Endothelial cell of umbilical vein (primary cell): Measurements from ENCODE around the gene FBXO33. TPM values are rescaled to one million over a fixed set of nuclear protein-coding genes. Genes with fewer than 3 reads are reported as not detected.

ENCODE experiments used
- BruUV-seq: library from RNA; stranded (reverse); fragments of 400-500 nt; replicated peaks from 2 replicates; lab custom pipeline; 2021; lab: Mats Ljungman, UMichigan
- CTCF ChIA-PET: fragments of 300-600, 350-600 bp; sonication (Branson Sonifier 250); formaldehyde crosslinking; loops from one replicate; lab custom pipeline; 2021; ENCODE audit warnings: antibody characterized with exemption, inconsistent platforms; lab: Charles Lee
- POLR2A ChIA-PET: fragments of 300-600, 350-600 bp; sonication (Branson Sonifier 250); formaldehyde crosslinking; loops from one replicate; lab custom pipeline; 2021; ENCODE audit warnings: antibody characterized with exemption, inconsistent platforms; lab: Charles Lee
- DNase-seq: peaks from one replicate; pipeline ENCODE4 v3.0.0-alpha.2; 2011; ENCODE audit warnings: low read depth, low spot score
- FAIRE-seq: peaks from 2 replicates; lab custom pipeline; 2011; peaks lifted over from hg19 to GRCh38; lab: Jason Lieb, UNC
- H2AFZ ChIP-seq: 2 replicates; pipeline ENCODE4 v1.6.0; 2012; ENCODE audit warnings: low read depth, low read length, control low read depth, inconsistent platforms
- H3K27ac ChIP-seq: 2 replicates; pipeline ENCODE4 v1.5.1; 2011; ENCODE audit warnings: low read depth, mild to moderate bottlenecking, control low read depth, low read length, moderate library complexity; ENCODE audit not compliant: insufficient read depth
- H3K27me3 ChIP-seq, 2 experiments: 2 replicates each; pipeline versions ENCODE4 v1.6.0 to v1.6.1; 2011; ENCODE audit warnings: low read length in 2 of 2, mixed read lengths in 1 of 2; ENCODE audit not compliant: control insufficient read depth in 2 of 2, insufficient read depth in 2 of 2
- H3K36me3 ChIP-seq, 2 experiments: 2 replicates in 1 of 2; 3 replicates in 1 of 2; pipeline ENCODE4 v1.5.1; 2011; ENCODE audit warnings: low read length in 2 of 2, mild to moderate bottlenecking in 1 of 2, moderate library complexity in 1 of 2; ENCODE audit not compliant: control insufficient read depth in 2 of 2, insufficient read depth in 2 of 2; ENCODE audit errors: extremely low read depth in 1 of 2
- H3K4me1 ChIP-seq: 3 replicates; pipeline ENCODE4 v1.5.1; 2011; ENCODE audit warnings: mild to moderate bottlenecking, low read length; ENCODE audit not compliant: control insufficient read depth, insufficient read depth; ENCODE audit errors: extremely low read depth
- H3K4me2 ChIP-seq: 2 replicates; pipeline ENCODE4 v1.6.1; 2011; ENCODE audit warnings: low read length, control low read depth, mixed read lengths; ENCODE audit not compliant: insufficient read depth
- H3K4me3 ChIP-seq, 3 experiments: fragments of 200-600 bp in 1 of 3; sonication (generic), shearing (Covaris generic) in 1 of 3; replicated peaks in 1 of 3; 2 replicates each; pipeline ENCODE4 v1.5.1; 2011 to 2016; ENCODE audit warnings: control low read depth in 3 of 3, low read length in 3 of 3, mild to moderate bottlenecking in 2 of 3, inconsistent platforms in 1 of 3, low read depth in 1 of 3, moderate library complexity in 1 of 3; ENCODE audit not compliant: insufficient read depth in 1 of 3
- H3K79me2 ChIP-seq: 2 replicates; pipeline ENCODE4 v1.6.0; 2012; ENCODE audit warnings: low read length, inconsistent platforms; ENCODE audit not compliant: control insufficient read depth, insufficient read depth
- H3K9ac ChIP-seq: replicated peaks from 2 replicates; pipeline ENCODE3; 2011; ENCODE audit warnings: low read length, control low read depth; ENCODE audit not compliant: insufficient read depth; ENCODE audit errors: extremely low read depth
- H3K9me1 ChIP-seq: replicated peaks from 3 replicates; pipeline ENCODE4 v1.6.0; 2011; ENCODE audit warnings: mild to moderate bottlenecking, low read length; ENCODE audit not compliant: control insufficient read depth, insufficient read depth; ENCODE audit errors: extremely low read depth
- H3K9me3 ChIP-seq: replicated peaks from 2 replicates; pipeline ENCODE4 v1.5.1; 2012; ENCODE audit warnings: low read length, inconsistent platforms; ENCODE audit not compliant: control insufficient read depth, insufficient read depth
- H4K20me1 ChIP-seq: replicated peaks from 2 replicates; pipeline ENCODE3; 2011; ENCODE audit warnings: mild to moderate bottlenecking, low read length; ENCODE audit not compliant: control insufficient read depth, insufficient read depth; ENCODE audit errors: extremely low read depth
- CTCF ChIP-seq, 2 donors: IDR thresholded peaks; 1 replicate in 1 of 2; 2 replicates in 1 of 2; pipeline ENCODE4 v1.5.1; 2011; ENCODE audit warnings: low read length in 2 of 2, mild to moderate bottlenecking in 2 of 2, moderate library complexity in 2 of 2, control low read depth in 1 of 2, inconsistent platforms in 1 of 2, low read depth in 1 of 2; ENCODE audit not compliant: insufficient read depth in 1 of 2; ENCODE audit errors: extremely low read depth in 1 of 2
- EZH2 ChIP-seq: IDR thresholded peaks from 2 replicates; pipeline ENCODE4 v1.6.1; 2012; ENCODE audit warnings: borderline replicate concordance, low read depth, mild to moderate bottlenecking, moderate library complexity, low read length, inconsistent platforms; ENCODE audit not compliant: severe bottlenecking
- FOS ChIP-seq: IDR thresholded peaks from 2 replicates; pipeline ENCODE4 v1.6.1; 2011; ENCODE audit warnings: mild to moderate bottlenecking, low read length, moderate library complexity, borderline replicate concordance; ENCODE audit not compliant: insufficient read depth
- GATA2 ChIP-seq: IDR thresholded peaks from 2 replicates; pipeline ENCODE4 v1.7.0; 2011; ENCODE audit warnings: low read depth, mild to moderate bottlenecking, moderate library complexity, mixed read lengths, low read length; ENCODE audit not compliant: insufficient read length, insufficient read depth
- JUN ChIP-seq: IDR thresholded peaks from 2 replicates; pipeline ENCODE4 v1.6.1; 2011; ENCODE audit warnings: borderline replicate concordance, low read depth; ENCODE audit not compliant: insufficient read length, insufficient read depth
- MYC ChIP-seq: IDR thresholded peaks from one replicate; pipeline ENCODE4 v1.6.1; 2011; ENCODE audit warnings: mild to moderate bottlenecking, low read depth, low read length
- POLR2A ChIP-seq: IDR thresholded peaks from 2 replicates; pipeline ENCODE4 v1.6.1; 2012; ENCODE audit warnings: low read depth, mild to moderate bottlenecking, control low read depth, low read length
- POLR2AphosphoS5 ChIP-seq: IDR thresholded peaks from 2 replicates; pipeline ENCODE4 v1.6.1; 2012; ENCODE audit warnings: low read depth, mild to moderate bottlenecking, control low read depth, low read length, moderate library complexity; ENCODE audit not compliant: insufficient read depth
- dilution Hi-C: fragments of 300-500 bp; cut with MboI; formaldehyde crosslinking; loops from one replicate; pipeline ENCODE4 v1.15.0; 2019; ENCODE audit warnings: low sequenced_read_pairs; ENCODE audit not compliant: extremely low pct_ligation_motif_present
- intact Hi-C: fragments of 100-400 bp; cut with micrococcal nuclease; formaldehyde crosslinking; loops from one replicate; pipeline ENCODE4 v1.10.0; 2022
- polyA plus RNA-seq, 4 experiments: library from polyadenylated mRNA; depleted of rRNA in 3 of 4; stranded (reverse) in 3 of 4; unstranded in 1 of 4; fragments of >200 nt; gene quantifications; 2 replicates each; pipeline versions ENCODE4 v1.2.1 to v1.2.3, GENCODE V29; 2011 to 2012; ENCODE audit warnings: missing spikeins in 1 of 4
- total RNA-seq: library from RNA; stranded (reverse); gene quantifications from 2 replicates; pipeline ENCODE4 v1.2.3, GENCODE V29; 2021
- TF ChIP-seq, protein P1 (sequence below): IDR thresholded peaks from 2 replicates; pipeline ENCODE4 v1.6.1; 2011; ENCODE audit not compliant: insufficient read depth, insufficient read length

Gene FBXO33
- total and polyA plus RNA-seq, 2 donors (not counting 3 experiments of a cell fraction or from before 2014, with no cell fraction given), result 4.2 to 5.0 TPM

GRCh38 chr14:39396448-39396847 lies 35.8 kb downstream of the FBXO33 start:
- BruUV-seq, result no TSS peak
- Histone ChIP-seq H3K9ac (no peak overlapping the region), H3K79me2 (no peaks in the 10 kb centered on the region), H3K36me3 (no peaks in the 10 kb centered on the region), H3K27me3 (no peaks in the 10 kb centered on the region), H3K4me2 (no peak overlapping the region), H3K9me3 (no peaks in the 10 kb centered on the region), H2AFZ (no peak overlapping the region), H3K27ac (no peak overlapping the region), H3K4me3 (no peak overlapping the region), H3K4me1 (no peaks in the 10 kb centered on the region), H3K9me1 (no peaks in the 10 kb centered on the region), H4K20me1 (no peaks in the 10 kb centered on the region)
- ChIA-PET CTCF (interaction anchor here (0.7 to 1.6 kb wide), 5 partner anchors 8 to 380 kb away, joined by 3 to 6 read pairs (median 4); no protein-coding TSS in a partner anchor), POLR2A (no interaction called here)
- intact Hi-C loops, result no loop called here
- no peak for TF ChIP-seq JUN
- FAIRE-seq (no peak), DNase-seq (no peak)
- dilution Hi-C loops, result no loop called here

DNA sequence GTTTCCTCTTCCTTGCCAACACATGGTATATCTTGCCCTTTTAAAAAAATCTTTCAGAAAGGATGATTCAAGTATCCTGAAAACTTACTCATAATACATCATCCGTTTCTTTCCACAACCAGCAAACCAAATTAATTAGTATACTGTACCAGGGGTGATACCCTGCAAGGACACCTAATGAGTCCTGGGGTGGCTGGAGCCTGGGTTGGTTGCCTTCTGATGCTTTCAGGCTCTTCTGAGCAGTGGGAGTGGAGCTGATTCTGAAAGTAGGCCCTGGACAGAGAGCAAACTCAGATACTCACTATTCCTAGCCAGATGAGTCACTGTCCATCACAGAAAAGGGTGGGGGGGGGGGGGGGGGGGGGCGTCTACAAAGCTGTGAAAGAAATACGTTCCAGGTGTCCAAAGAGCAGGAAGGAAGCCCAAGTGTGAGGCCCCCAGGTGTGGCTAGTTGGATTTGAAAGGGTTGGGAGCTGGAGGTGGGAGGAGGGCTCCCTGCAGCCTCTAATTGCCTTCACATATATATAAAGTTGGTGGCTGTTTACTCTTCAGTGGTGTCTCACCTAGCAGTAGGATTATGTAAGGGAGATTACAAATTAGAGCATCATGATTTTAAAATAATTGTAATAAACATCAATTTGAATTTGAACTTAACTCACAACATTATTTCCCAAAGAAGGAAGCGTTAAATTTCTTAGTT lies 36.5 kb downstream of the FBXO33 start:
- dilution Hi-C loops, result no loop called here
- Histone ChIP-seq H3K27ac (no peak overlapping the region), H3K4me1 (no peaks in the 10 kb centered on the region), H3K9me3 (no peaks in the 10 kb centered on the region), H3K9me1 (no peaks in the 10 kb centered on the region), H4K20me1 (no peaks in the 10 kb centered on the region), H2AFZ (no peak overlapping the region), H3K79me2 (no peaks in the 10 kb centered on the region), H3K9ac (no peak overlapping the region), H3K4me2 (no peak overlapping the region), H3K27me3 (no peaks in the 10 kb centered on the region), H3K36me3 (no peaks in the 10 kb centered on the region), H3K4me3 (no peak overlapping the region)
- ChIA-PET POLR2A (interaction anchor here (0.6 kb wide), 1 partner anchor 358 kb away, joined by 3 read pairs; no protein-coding TSS in a partner anchor), CTCF (interaction anchor here (0.7 to 1.6 kb wide), 2 partner anchors 19 to 379 kb away, joined by 5 to 6 read pairs; no protein-coding TSS in a partner anchor)
- TF ChIP-seq CTCF (IDR thresholded peaks at IDR 0.05; ENCODE audit: extremely low read depth in 1 of 2, insufficient read depth in 1 of 2, low read depth in 1 of 2, low read length in 2 of 2), result no peak
- no peak for TF ChIP-seq POLR2AphosphoS5
- no peak for TF ChIP-seq JUN
- no peak for TF ChIP-seq EZH2
- TF ChIP-seq, protein P1, sequence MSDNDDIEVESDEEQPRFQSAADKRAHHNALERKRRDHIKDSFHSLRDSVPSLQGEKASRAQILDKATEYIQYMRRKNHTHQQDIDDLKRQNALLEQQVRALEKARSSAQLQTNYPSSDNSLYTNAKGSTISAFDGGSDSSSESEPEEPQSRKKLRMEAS, result no peak
- no peak for TF ChIP-seq MYC
- TF ChIP-seq FOS, result no peak
- TF ChIP-seq POLR2A, result no peak
- no peak for TF ChIP-seq GATA2
- no TSS peak for BruUV-seq
- FAIRE-seq (no peak), DNase-seq (peak; percentile 4)
- intact Hi-C loops, result no loop called here
